ENCODE results near the gene OOSP1.

GRCh38 chr11:59967677-59968394 is 29.6 kb downstream of the OOSP1 start:
- TF ChIP-seq POLR2AphosphoS5 (IDR thresholded peaks at IDR 0.05): no peak
- no peak for TF ChIP-seq CTCF (IDR thresholded peaks at IDR 0.05 in 8 of 11, conservative IDR thresholded peaks at IDR 0.05 in 3 of 11)
